Measurements from ENCODE around the gene TRIM21. TPM values are rescaled to one million over a fixed set of nuclear protein-coding genes. Genes with fewer than 3 reads are reported as not detected.

Gene TRIM21
- total RNA-seq, 4 donors from 2014 or later = 16.1 to 20.1 (median 17.0) TPM

DNA sequence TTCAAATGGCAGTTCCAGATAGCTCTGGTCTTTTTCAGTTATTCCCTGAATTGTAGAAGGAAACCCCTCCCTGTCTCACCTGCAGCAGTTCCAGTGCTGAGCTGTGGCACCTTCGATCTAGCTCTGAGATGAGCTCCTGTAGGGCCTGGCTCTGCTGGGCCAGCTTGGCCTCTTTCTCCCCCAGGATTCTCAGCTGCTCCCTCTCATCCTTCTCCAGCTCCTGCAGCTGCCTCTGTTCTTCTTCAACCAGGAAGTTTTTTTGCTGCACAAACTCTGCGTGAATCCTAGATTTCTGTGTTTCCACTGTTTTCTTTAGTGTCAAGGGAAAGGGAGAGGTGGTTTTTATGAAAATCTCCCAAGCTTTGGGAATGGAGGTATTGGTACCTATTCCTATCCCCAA is 5.3 kb downstream of the TRIM21 start:
- H3K9me3 ChIP-seq = no peaks in the 10 kb centered on the region
- ATAC-seq = no peak
- H3K4me3 ChIP-seq = no peak overlapping the region
- no peak overlapping the region for H3K27ac ChIP-seq
- H3K36me3 ChIP-seq = peaks cover 0 to 74% of the 10 kb centered on the region in 2 donors
- 100% methylated on average over 1 to 2 of the region's 2 CpGs for WGBS, 2 donors (ENCODE audit: low coverage in 1 of 2)
- peaks cover 0 to 22% (median 0%) of the 10 kb centered on the region in 3 donors for H3K4me1 ChIP-seq
- TF ChIP-seq, protein P1, sequence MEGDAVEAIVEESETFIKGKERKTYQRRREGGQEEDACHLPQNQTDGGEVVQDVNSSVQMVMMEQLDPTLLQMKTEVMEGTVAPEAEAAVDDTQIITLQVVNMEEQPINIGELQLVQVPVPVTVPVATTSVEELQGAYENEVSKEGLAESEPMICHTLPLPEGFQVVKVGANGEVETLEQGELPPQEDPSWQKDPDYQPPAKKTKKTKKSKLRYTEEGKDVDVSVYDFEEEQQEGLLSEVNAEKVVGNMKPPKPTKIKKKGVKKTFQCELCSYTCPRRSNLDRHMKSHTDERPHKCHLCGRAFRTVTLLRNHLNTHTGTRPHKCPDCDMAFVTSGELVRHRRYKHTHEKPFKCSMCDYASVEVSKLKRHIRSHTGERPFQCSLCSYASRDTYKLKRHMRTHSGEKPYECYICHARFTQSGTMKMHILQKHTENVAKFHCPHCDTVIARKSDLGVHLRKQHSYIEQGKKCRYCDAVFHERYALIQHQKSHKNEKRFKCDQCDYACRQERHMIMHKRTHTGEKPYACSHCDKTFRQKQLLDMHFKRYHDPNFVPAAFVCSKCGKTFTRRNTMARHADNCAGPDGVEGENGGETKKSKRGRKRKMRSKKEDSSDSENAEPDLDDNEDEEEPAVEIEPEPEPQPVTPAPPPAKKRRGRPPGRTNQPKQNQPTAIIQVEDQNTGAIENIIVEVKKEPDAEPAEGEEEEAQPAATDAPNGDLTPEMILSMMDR (IDR thresholded peaks at IDR 0.05) = no peak
- no peak for TF ChIP-seq POLR2A (IDR thresholded peaks at IDR 0.05)
- TF ChIP-seq POLR2AphosphoS5 (IDR thresholded peaks at IDR 0.05) = no peak
- no peak for TF ChIP-seq EP300 (IDR thresholded peaks at IDR 0.05)
- H3K27me3 ChIP-seq = no peaks in the 10 kb centered on the region

DNA sequence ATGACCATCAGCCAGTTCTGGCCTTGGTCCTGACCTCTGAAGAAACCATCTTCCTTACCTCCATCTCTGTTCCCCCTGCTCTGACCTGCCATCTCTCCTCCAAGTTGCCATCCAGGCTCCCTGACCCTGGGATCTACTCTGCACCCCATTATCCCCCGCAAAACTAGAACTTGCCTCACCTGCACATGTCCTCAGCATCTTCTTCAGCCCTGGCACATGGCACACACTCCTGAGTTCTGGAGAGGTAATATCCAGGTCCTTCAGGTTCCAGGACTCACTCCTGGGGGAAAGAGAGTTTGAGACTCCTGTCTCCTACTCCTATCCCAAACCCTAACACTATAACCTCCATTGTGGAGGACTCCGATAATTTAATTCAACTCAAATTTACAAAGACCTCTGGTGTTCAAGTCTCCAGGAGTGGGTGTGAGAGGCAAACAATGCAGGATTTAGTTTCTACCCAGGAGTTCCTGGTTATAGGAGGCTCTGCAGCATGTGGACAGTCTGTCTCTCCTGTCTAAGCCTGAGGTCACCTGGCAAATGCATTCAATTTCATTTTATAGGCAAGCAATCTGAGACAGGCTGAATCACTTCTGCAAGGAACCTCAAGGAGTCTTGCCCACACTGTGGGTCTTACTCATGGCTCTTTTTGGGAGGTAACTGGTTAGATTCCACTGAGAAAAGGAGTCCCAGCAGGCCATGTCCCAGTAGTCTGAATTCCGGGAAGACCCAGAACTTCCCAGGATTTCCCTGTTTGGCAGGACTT is 7.3 kb downstream of the TRIM21 start:
- TF ChIP-seq POLR2A (IDR thresholded peaks at IDR 0.05) (no peak), POLR2AphosphoS5 (IDR thresholded peaks at IDR 0.05) (no peak), EP300 (IDR thresholded peaks at IDR 0.05) (no peak)
- TF ChIP-seq, protein P1 (IDR thresholded peaks at IDR 0.05) = no peak
- WGBS, 2 donors (ENCODE audit: low coverage in 1 of 2) = 100% methylated on average over 1 of the region's 3 CpGs
- no peak overlapping the region for H3K27ac ChIP-seq
- no peaks in the 10 kb centered on the region for H3K9me3 ChIP-seq
- no peak overlapping the region for H3K4me3 ChIP-seq
- no peak for ATAC-seq
- no peaks in the 10 kb centered on the region for H3K27me3 ChIP-seq
- H3K36me3 ChIP-seq = peaks cover 0 to 76% of the 10 kb centered on the region in 2 donors
- peaks cover 0 to 2% (median 0%) of the 10 kb centered on the region in 3 donors for H3K4me1 ChIP-seq

DNA sequence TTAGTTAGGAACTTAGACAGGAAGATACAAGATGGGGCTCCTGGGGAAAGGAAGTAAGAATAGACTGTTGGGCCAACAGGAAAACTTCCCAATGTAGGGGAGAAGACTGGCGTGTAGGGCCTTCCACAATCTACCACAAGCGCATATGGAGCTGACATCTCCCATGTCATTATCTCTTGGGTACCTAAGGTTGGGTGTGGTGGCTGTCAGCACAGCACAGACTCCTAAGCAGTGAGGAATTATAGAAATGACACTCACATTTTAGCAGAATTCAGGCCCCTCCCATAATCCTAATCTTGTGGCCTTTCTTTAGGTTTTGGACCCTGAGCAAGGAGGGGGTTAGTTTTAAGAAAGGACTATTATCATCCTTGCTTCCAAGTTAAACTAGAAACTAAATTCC is 11.6 kb downstream of the TRIM21 start:
- no peaks in the 10 kb centered on the region for H3K4me1 ChIP-seq
- H3K36me3 ChIP-seq = peaks cover 0 to 39% of the 10 kb centered on the region in 2 donors
- no peaks in the 10 kb centered on the region for H3K9me3 ChIP-seq
- H3K27ac ChIP-seq = no peak overlapping the region
- no peaks in the 10 kb centered on the region for H3K27me3 ChIP-seq
- no peak overlapping the region for H3K4me3 ChIP-seq
- 76 to 80% methylated on average over 1 to 2 of the region's 2 CpGs for WGBS, 2 donors (ENCODE audit: low coverage in 1 of 2)
- no peak for ATAC-seq
- TF ChIP-seq POLR2AphosphoS5 (IDR thresholded peaks at IDR 0.05) = no peak
- TF ChIP-seq, protein P1 (IDR thresholded peaks at IDR 0.05) = no peak
- no peak for TF ChIP-seq POLR2A (IDR thresholded peaks at IDR 0.05)
- no peak for TF ChIP-seq EP300 (IDR thresholded peaks at IDR 0.05)

DNA sequence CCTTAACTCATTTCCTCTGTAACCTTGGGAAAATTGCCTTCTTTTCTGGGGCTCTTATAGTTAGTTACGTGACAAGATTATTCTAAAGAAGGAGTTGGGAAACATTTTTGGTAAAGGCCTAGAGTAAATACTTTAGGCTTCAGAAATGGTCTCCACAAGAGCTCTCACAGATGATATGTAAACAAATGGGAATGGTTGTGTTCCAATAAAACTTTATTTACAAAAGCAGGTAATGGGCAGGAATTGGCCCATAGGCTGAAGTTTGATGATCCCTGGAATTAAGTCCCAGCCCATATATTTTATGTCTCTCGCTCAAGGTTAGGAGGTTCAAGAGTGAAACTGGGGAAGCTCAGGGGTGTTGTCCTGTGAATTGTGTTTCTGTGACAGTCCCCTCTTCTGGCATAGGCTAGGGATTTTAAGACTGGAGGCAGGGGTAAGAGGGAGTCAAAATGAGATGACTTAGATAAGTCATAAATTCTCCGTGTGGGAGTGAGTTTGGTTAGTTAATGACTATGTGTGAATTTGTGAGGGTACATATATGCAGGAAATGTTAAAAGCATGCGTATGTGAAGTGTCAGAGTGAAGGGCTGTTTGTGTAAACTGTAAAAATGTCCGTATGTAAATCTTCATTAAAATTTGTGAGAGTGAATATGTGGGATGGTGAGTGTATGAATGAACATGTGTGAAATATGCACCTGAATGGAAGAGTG is 17.9 kb downstream of the TRIM21 start:
- Histone ChIP-seq H3K27ac (no peak overlapping the region), H3K9me3 (no peaks in the 10 kb centered on the region), H3K4me3 (no peak overlapping the region), H3K27me3 (no peaks in the 10 kb centered on the region), H3K36me3 (no peaks in the 10 kb centered on the region), H3K4me1 (no peaks in the 10 kb centered on the region)
- TF ChIP-seq POLR2A (IDR thresholded peaks at IDR 0.05) (no peak), POLR2AphosphoS5 (IDR thresholded peaks at IDR 0.05) (no peak), EP300 (IDR thresholded peaks at IDR 0.05) (no peak)
- TF ChIP-seq, protein P1 (IDR thresholded peaks at IDR 0.05) = no peak
- ATAC-seq = no peak
- 64 to 70% methylated on average over 4 to 5 of the region's 5 CpGs for WGBS, 2 donors (ENCODE audit: low coverage in 1 of 2)
